HepG2 (cell line): ENCODE data around the gene PEMT. TPM values are rescaled to one million over a fixed set of nuclear protein-coding genes. Genes with fewer than 3 reads are reported as not detected.

ENCODE experiments used
- ATAC-seq: fragments of 200-7000 bp; cut with Tn5 transposase; 3 replicates; pipeline ENCODE4 v1.9.1; 2020; ENCODE audit warnings: mild to moderate bottlenecking, moderate library complexity
- BruUV-seq: library from RNA; stranded (reverse); fragments of 400-500 nt; replicated peaks from 2 replicates; lab custom pipeline; 2021; lab: Mats Ljungman, UMichigan
- CTCF ChIA-PET: fragments of 300-600 bp; formaldehyde crosslinking; extraction: SDS; loops from one replicate; lab custom pipeline; 2021; ENCODE audit warnings: low total read pairs, inconsistent platforms, low intra/inter-chr PET ratio; lab: Yijun Ruan, JAX
- POLR2A ChIA-PET: fragments of 350-600 bp; sonication (Branson Sonifier 250); formaldehyde crosslinking; loops from one replicate; lab custom pipeline; 2020; ENCODE audit warnings: antibody characterized with exemption, inconsistent platforms; lab: Yijun Ruan, JAX
- DNase-seq: peaks from one replicate; pipeline ENCODE4 v3.0.0-alpha.2; 2015; ENCODE audit warnings: low spot score
- FAIRE-seq: peaks from 3 replicates; lab custom pipeline; 2011; peaks lifted over from hg19 to GRCh38; lab: Jason Lieb, UNC
- H2AFZ ChIP-seq: one replicate; pipeline ENCODE4 v1.6.1; 2011; ENCODE audit warnings: low read length, inconsistent platforms
- H3K27ac ChIP-seq: fragments of 300-600 bp; 3 replicates; pipeline ENCODE4 v1.8.0; 2011; ENCODE audit warnings: mixed run types, mild to moderate bottlenecking, mixed read lengths, low read length, inconsistent platforms; ENCODE audit not compliant: insufficient read depth; ENCODE audit errors: extremely low read length
- H3K27me3 ChIP-seq, 2 experiments: fragments of 200-600 bp in 1 of 2; 2 replicates in 1 of 2; 3 replicates in 1 of 2; pipeline versions ENCODE4 v1.6.0 to v1.8.0; 2011; ENCODE audit warnings: low read length in 2 of 2, mild to moderate bottlenecking in 2 of 2, moderate library complexity in 2 of 2, inconsistent platforms in 1 of 2; ENCODE audit not compliant: insufficient read depth in 2 of 2, control insufficient read depth in 1 of 2
- H3K36me3 ChIP-seq, 2 experiments: fragments of 200-600 bp in 1 of 2; replicated peaks in 1 of 2; 2 replicates in 1 of 2; 3 replicates in 1 of 2; pipeline versions ENCODE4 v1.5.1 to v1.8.0; 2011; ENCODE audit warnings: low read length in 2 of 2, inconsistent platforms in 1 of 2; ENCODE audit not compliant: insufficient read depth in 2 of 2, control insufficient read depth in 1 of 2
- H3K4me1 ChIP-seq: 2 replicates; pipeline ENCODE4 v1.5.1; 2012; ENCODE audit warnings: low read length, inconsistent platforms; ENCODE audit not compliant: insufficient read depth
- H3K4me2 ChIP-seq: 2 replicates; pipeline ENCODE4 v1.6.0; 2011; ENCODE audit warnings: low read depth, low read length, inconsistent platforms
- H3K4me3 ChIP-seq, 3 experiments: fragments of 200-600 bp in 1 of 3; sonication (generic), shearing (Covaris generic) in 1 of 3; replicated peaks in 1 of 3; 2 replicates each; pipeline ENCODE4 v1.5.1; 2011 to 2016; ENCODE audit warnings: low read length in 3 of 3, inconsistent platforms in 2 of 3, low read depth in 2 of 3, mild to moderate bottlenecking in 2 of 3, control low read depth in 1 of 3, mixed read lengths in 1 of 3; ENCODE audit not compliant: insufficient read depth in 1 of 3
- H3K79me2 ChIP-seq: one replicate; pipeline ENCODE4 v1.6.1; 2011; ENCODE audit warnings: low read length, inconsistent platforms; ENCODE audit not compliant: insufficient read depth
- H3K9ac ChIP-seq: 2 replicates; pipeline ENCODE4 v1.6.0; 2011; ENCODE audit warnings: mild to moderate bottlenecking, low read depth, low read length, inconsistent platforms; ENCODE audit not compliant: insufficient read depth
- H3K9me3 ChIP-seq: 2 replicates; pipeline ENCODE4 v1.5.1; 2012; ENCODE audit warnings: mild to moderate bottlenecking, low read length
- H4K20me1 ChIP-seq: 2 replicates; pipeline ENCODE4 v1.6.0; 2011; ENCODE audit warnings: inconsistent platforms, mild to moderate bottlenecking, low read length, moderate library complexity; ENCODE audit not compliant: insufficient read depth
- SMARCE1 ChIP-seq: fragments of 450-650 bp; IDR thresholded peaks from 2 replicates; pipeline ENCODE4 v1.6.1; 2017; ENCODE audit warnings: borderline replicate concordance
- SRF ChIP-seq: IDR thresholded peaks from 2 replicates; pipeline ENCODE4 v1.6.1; 2011; ENCODE audit warnings: mild to moderate bottlenecking, low read depth, low read length, moderate library complexity
- ZNF234 ChIP-seq: sonication (generic); formaldehyde crosslinking; conservative IDR thresholded peaks from 2 replicates; pipeline ENCODE4 v1.5.1; 2020; ENCODE audit warnings: mild to moderate bottlenecking, missing genetic modification reagents
- ZNF235 ChIP-seq: sonication (generic); formaldehyde crosslinking; IDR thresholded peaks from 2 replicates; pipeline ENCODE4 v1.8.1; 2023; ENCODE audit warnings: mild to moderate bottlenecking, missing genetic modification reagents, borderline replicate concordance
- ZNF263 ChIP-seq: sonication (generic); formaldehyde crosslinking; IDR thresholded peaks from 2 replicates; pipeline ENCODE4 v1.4.0; 2020; ENCODE audit warnings: missing genetic modification reagents
- ZNF446 ChIP-seq: sonication (generic); formaldehyde crosslinking; IDR thresholded peaks from 2 replicates; pipeline ENCODE4 v1.5.0; 2020; ENCODE audit warnings: mild to moderate bottlenecking, missing genetic modification reagents
- ZNF616 ChIP-seq: sonication (generic); formaldehyde crosslinking; IDR thresholded peaks from 2 replicates; pipeline ENCODE4 v1.5.0; 2020; ENCODE audit warnings: low read depth, mild to moderate bottlenecking, missing genetic modification reagents
- WGBS: methylation state at CpG from one replicate; pipeline ENCODE4 v1.1.6; 2017; ENCODE audit warnings: low lambda C conversion rate; 5-methylcytosine and 5-hydroxymethylcytosine counted together
- in situ Hi-C: cut with HindIII; loops from 2 replicates; pipeline ENCODE4 v1.10.0; 2017; ENCODE audit warnings: low pct_unique_long_range_greater_than_20kb; ENCODE audit not compliant: extremely low pct_ligation_motif_present
- intact Hi-C: fragments of 100-400 bp; cut with micrococcal nuclease; formaldehyde crosslinking; loops from one replicate; pipeline ENCODE4 v1.10.0; 2022; ENCODE audit not compliant: unreplicated experiment
- polyA plus RNA-seq, 8 experiments: library from polyadenylated mRNA; depleted of rRNA in 3 of 8; stranded (reverse) in 7 of 8; unstranded in 1 of 8; fragments of >200 nt; fragmentation: Illumina TruSeq in 4 of 8; extraction: Trizol in 4 of 8; gene quantifications; 2 replicates each; pipeline versions ENCODE4 v1.2.1 to v1.2.3, GENCODE V29; 2011 to 2016; ENCODE audit warnings: low read depth in 4 of 8, missing spikeins in 1 of 8, mixed read lengths in 1 of 8; ENCODE audit not compliant: insufficient read depth in 1 of 8
- total RNA-seq, 5 experiments: library from RNA; depleted of rRNA; stranded (reverse); fragments of >200 nt; fragmentation: Illumina TruSeq; extraction: Trizol; gene quantifications; 2 replicates each; pipeline ENCODE4 v1.2.3, GENCODE V29; 2016; ENCODE audit warnings: low read depth in 1 of 5
- TF ChIP-seq, protein P1 (sequence below), 2 experiments: IDR thresholded peaks; 2 replicates each; pipeline ENCODE4 v1.6.1; 2011 to 2012; ENCODE audit warnings: low read length in 2 of 2, borderline replicate concordance in 1 of 2, low read depth in 1 of 2, mild to moderate bottlenecking in 1 of 2, moderate library complexity in 1 of 2
- TF ChIP-seq, protein P2 (sequence below): sonication (generic); formaldehyde crosslinking; IDR thresholded peaks from 2 replicates; pipeline ENCODE4 v1.8.0; 2022; ENCODE audit warnings: mild to moderate bottlenecking, missing genetic modification reagents; ENCODE audit not compliant: insufficient replicate concordance
- TF ChIP-seq, protein P3 (sequence below): sonication (generic); formaldehyde crosslinking; IDR thresholded peaks from 2 replicates; pipeline ENCODE4 v1.9.0; 2022; ENCODE audit warnings: missing genetic modification reagents, mild to moderate bottlenecking, borderline replicate concordance

The PEMT gene
- total and polyA plus RNA-seq, 2 of the 13 experiments (the other 11 are each of a cell fraction or from before 2014, with no cell fraction given), result 31.7 to 43.6 TPM

- no peaks in the 10 kb centered on the region; a peak in 1 of 5 replicates for H3K36me3 ChIP-seq
- H3K4me1 ChIP-seq, result peaks cover 58% of the 10 kb centered on the region
- CTCF ChIA-PET, result no interaction called here
- 87% methylated on average over 6 of the region's 15 CpGs for WGBS
- H3K27me3 ChIP-seq, result no peaks in the 10 kb centered on the region
- intact Hi-C loops, result no loop called here
- no peak overlapping the region for H3K4me3 ChIP-seq
- no peak overlapping the region for H3K4me2 ChIP-seq
- no peak for ATAC-seq
- DNase-seq, result no peak
- no TSS peak for BruUV-seq
- H4K20me1 ChIP-seq, result no peaks in the 10 kb centered on the region; the same call in 1 of the 2 replicates
- H3K9me3 ChIP-seq, result no peaks in the 10 kb centered on the region
- TF ChIP-seq SRF (no peak), ZNF616 (CRISPR knock-in tag) (no peak), ZNF234 (CRISPR knock-in tag) (no peak), SMARCE1 (no peak), ZNF235 (CRISPR knock-in tag) (no peak), ZNF263 (CRISPR knock-in tag) (peak; percentile 89), ZNF446 (CRISPR knock-in tag) (no peak)
- TF ChIP-seq, protein P1, sequence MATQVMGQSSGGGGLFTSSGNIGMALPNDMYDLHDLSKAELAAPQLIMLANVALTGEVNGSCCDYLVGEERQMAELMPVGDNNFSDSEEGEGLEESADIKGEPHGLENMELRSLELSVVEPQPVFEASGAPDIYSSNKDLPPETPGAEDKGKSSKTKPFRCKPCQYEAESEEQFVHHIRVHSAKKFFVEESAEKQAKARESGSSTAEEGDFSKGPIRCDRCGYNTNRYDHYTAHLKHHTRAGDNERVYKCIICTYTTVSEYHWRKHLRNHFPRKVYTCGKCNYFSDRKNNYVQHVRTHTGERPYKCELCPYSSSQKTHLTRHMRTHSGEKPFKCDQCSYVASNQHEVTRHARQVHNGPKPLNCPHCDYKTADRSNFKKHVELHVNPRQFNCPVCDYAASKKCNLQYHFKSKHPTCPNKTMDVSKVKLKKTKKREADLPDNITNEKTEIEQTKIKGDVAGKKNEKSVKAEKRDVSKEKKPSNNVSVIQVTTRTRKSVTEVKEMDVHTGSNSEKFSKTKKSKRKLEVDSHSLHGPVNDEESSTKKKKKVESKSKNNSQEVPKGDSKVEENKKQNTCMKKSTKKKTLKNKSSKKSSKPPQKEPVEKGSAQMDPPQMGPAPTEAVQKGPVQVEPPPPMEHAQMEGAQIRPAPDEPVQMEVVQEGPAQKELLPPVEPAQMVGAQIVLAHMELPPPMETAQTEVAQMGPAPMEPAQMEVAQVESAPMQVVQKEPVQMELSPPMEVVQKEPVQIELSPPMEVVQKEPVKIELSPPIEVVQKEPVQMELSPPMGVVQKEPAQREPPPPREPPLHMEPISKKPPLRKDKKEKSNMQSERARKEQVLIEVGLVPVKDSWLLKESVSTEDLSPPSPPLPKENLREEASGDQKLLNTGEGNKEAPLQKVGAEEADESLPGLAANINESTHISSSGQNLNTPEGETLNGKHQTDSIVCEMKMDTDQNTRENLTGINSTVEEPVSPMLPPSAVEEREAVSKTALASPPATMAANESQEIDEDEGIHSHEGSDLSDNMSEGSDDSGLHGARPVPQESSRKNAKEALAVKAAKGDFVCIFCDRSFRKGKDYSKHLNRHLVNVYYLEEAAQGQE (IDR thresholded peaks at IDR 0.05; ENCODE audit: borderline replicate concordance in 1 of 2, low read depth in 1 of 2, low read length in 2 of 2), result peak; percentile 15 to 37; a peak in 2 of 4 replicates
- TF ChIP-seq, protein P2, sequence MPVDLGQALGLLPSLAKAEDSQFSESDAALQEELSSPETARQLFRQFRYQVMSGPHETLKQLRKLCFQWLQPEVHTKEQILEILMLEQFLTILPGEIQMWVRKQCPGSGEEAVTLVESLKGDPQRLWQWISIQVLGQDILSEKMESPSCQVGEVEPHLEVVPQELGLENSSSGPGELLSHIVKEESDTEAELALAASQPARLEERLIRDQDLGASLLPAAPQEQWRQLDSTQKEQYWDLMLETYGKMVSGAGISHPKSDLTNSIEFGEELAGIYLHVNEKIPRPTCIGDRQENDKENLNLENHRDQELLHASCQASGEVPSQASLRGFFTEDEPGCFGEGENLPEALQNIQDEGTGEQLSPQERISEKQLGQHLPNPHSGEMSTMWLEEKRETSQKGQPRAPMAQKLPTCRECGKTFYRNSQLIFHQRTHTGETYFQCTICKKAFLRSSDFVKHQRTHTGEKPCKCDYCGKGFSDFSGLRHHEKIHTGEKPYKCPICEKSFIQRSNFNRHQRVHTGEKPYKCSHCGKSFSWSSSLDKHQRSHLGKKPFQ (CRISPR knock-in tag), result no peak
- TF ChIP-seq, protein P3, sequence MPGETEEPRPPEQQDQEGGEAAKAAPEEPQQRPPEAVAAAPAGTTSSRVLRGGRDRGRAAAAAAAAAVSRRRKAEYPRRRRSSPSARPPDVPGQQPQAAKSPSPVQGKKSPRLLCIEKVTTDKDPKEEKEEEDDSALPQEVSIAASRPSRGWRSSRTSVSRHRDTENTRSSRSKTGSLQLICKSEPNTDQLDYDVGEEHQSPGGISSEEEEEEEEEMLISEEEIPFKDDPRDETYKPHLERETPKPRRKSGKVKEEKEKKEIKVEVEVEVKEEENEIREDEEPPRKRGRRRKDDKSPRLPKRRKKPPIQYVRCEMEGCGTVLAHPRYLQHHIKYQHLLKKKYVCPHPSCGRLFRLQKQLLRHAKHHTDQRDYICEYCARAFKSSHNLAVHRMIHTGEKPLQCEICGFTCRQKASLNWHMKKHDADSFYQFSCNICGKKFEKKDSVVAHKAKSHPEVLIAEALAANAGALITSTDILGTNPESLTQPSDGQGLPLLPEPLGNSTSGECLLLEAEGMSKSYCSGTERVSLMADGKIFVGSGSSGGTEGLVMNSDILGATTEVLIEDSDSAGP (CRISPR knock-in tag), result 0 out of 2 replicates have a peak, but pooled peaks have one; percentile 16
- TF ChIP-seq, all 625 proteins: peak for 3
- in situ Hi-C loops, result no loop called here
- Histone ChIP-seq H3K27ac (no peak overlapping the region), H3K79me2 (no peaks in the 10 kb centered on the region), H2AFZ (no peak overlapping the region), H3K9ac (no peak overlapping the region)
- POLR2A ChIA-PET, result interaction anchor here (2.9 kb wide), 1 partner anchor 44 kb away, joined by 47 read pairs; the partner anchor contains the start of gene RASD1
- FAIRE-seq, result no peak
These were observed 51.1 kb downstream of the PEMT start for GRCh38 chr17:17540278-17540906.
